ENCODE data around the gene FGGY.

GRCh38 chr1:59409549-59409948, 112.7 kb downstream of the FGGY start:
- TF ChIP-seq CTCF (IDR thresholded peaks at IDR 0.05) (no peak), IRF2 (CRISPR knock-in tag; IDR thresholded peaks at IDR 0.05; ENCODE audit: borderline replicate concordance, low read depth) (no peak), MAX (CRISPR knock-in tag; IDR thresholded peaks at IDR 0.05) (no peak), SMAD3 (CRISPR knock-in tag; IDR thresholded peaks at IDR 0.05; ENCODE audit: borderline replicate concordance) (no peak), ZNF425 (CRISPR knock-in tag; conservative IDR thresholded peaks at IDR 0.05) (no peak), ATF3 (CRISPR knock-in tag; conservative IDR thresholded peaks at IDR 0.05) (no peak), PRDM15 (CRISPR knock-in tag; IDR thresholded peaks at IDR 0.05) (no peak), EMX1 (CRISPR knock-in tag; IDR thresholded peaks at IDR 0.05) (no peak), SMAD4 (CRISPR knock-in tag; IDR thresholded peaks at IDR 0.05) (no peak)

All from WTC11 (cell line).